GM18867 (cell line): ENCODE measurements around the gene MARCHF11.
A peak's percentile ranks its signal among the peaks of the same experiment; 100 is the strongest.

Experiments used
- ATAC-seq: cut with Tn5 transposase; IDR thresholded peaks from one replicate; pipeline ENCODE4 v1.9.1; 2021; ENCODE audit warnings: mild to moderate bottlenecking, moderate library complexity; ENCODE audit not compliant: unreplicated experiment

MARCHF11 gene

DNA sequence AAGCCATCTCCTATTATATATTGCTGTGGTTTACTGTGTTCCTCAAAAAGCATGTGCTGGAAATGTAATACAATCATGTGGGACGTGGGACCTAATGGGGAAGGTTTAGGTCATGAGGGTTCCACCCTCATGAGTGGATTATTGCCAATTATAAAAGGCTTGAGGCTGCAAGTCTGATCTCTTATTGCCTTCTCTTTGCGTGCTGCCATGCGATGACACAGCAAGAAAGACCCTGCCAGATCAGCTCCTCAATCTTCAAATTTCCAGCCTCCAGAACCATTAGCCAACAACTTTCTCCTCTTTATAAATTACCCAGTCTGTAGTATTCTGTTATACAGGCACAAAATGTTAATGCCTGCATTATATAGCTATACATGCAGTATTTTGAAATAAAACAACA is 45.4 kb downstream of the MARCHF11 start:
- no peak for ATAC-seq

DNA sequence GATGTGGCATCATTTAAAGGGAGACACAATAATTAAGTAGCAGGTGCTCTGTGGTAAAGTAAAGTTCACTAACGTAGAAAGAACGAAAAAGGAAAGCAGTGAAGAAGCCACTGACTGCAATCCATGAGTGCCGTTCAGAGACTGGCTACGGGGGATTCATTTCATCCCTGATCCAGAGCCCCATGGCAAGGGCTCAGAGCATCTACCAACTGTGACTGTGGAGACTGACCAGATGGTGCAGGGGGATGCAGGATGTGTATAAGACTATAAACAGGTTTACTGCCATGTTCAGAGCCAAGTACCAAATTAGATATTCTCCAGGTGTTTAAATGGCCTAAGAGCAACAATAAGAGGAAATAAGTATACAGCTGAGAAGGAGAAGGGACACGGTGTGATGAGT is 47.7 kb downstream of the MARCHF11 start:
- no peak for ATAC-seq

DNA sequence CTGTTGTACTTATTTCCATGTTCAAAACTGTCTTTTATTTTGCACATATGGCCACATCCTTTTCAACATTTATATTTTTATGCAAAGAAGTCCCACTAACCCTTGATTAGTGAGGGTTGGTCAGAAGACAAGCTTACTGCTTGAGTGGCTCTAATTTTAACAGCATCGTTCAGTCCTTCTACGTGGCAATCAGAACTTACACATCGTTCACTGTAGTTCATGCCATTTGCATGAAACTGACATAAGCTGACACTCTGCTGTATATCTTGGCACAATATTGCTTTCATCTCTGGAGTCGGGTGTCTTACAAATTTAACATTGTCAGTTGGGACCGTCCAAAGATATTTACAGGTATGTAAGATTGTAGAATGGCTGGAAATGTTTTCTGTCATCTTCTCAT is 50.6 kb downstream of the MARCHF11 start:
- ATAC-seq: no peak

DNA sequence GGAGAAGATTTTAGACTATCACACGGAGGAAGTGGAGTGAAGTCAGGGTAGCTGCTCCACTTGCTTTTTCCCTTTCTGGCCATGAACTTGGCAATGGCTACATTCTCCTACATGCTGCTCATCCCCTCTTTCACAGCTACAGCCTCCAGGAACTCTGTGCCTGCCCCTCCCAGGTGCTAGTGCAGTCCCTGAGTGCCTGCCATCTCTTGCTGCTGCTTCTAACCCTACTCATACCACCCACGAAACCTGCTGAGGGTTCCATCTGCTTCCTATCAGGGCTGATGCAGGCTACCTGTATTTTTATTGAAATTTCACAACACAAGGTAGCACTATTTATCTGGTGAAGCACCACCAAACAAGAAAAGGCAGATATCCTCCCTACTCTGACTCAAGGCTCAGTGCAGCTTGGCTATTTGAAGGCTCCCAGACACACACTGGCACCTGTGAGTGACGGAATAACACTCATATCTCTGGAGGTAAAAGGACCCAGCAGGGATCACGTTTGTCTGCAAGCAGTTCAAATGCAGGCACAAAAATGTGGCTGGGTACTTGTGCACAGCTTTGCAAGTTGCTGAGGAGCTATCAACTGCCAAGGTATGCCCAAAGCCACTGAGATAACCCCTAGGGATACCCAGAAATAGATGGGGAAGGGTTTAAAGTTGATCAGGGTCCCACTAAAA is 51.6 kb downstream of the MARCHF11 start:
- no peak for ATAC-seq

DNA sequence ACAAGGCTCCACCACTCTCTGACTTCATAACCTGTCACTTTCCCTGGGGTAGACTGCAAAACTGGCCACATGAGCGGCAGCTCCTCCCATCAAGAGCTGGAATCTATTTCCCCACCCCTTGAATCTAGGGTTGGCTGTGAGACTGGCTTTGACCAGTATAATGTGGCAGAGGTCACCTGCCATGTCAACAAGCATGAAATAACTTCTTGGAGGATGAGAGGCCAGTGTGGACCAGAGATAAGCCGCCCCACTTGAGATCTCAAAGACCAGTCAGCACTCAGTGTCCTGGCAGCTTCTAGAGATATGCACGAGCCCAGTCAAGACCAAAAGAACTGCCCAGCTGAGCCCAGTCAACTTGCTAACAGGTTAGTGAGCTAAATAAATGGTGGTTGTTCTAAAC is 59.0 kb downstream of the MARCHF11 start:
- ATAC-seq: no peak

DNA sequence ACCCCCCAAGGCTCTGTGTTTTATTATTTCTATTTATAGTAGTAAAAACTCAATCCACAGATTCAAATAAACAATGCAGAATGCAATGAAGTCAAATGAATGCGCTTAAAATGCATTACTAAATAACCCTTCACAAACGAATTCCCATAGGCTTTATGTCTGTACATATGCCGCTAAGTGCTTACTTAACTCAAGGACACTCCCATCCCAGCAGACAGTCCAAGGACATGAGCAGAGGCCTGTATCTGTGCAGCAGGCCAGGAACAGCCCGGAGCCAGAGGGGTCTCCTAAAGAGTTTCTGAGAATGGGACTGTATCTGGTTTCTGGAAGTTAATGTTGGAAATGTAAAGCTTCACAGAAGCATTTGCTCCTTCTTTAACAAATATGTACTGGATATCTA is 59.8 kb downstream of the MARCHF11 start:
- no peak for ATAC-seq

DNA sequence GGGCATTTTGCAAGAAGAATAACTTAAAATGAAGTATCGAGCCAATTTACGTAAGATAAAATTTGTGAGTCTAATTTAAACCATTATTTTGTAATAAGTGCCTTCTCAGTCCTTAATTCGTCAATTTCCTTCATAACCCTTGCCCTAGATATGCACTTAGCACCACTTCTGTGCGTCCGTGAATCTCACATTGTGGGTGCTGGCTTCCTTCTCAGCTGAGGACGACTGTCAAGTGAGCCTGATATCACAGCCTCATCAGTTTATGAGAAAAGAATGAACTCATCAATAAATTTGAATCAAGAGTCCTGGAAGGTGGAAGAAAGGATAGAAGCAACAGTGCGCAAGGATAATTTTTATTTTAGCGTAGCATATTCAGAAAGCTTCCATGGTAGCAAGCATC is 64.5 kb downstream of the MARCHF11 start:
- no peak for ATAC-seq

DNA sequence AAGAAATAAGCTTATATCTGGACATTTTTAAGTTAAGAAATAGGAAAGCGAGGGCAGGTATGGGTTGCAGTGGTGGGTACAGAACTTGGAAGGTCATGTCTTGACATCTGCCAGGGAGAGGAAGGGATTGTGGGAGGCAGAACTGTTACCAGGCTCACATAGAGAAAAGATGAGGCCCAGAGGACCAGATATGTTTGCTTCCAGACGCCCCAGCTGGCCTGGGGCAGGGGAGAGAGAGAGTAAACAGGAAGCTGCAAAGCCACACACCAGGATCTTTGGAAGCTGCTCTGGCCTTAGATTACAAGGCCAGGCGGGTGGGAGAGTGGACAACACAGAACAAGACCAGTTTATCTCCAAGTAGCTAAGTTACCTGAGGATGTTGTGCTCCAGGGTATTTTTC is 71.2 kb downstream of the MARCHF11 start:
- no peak for ATAC-seq

DNA sequence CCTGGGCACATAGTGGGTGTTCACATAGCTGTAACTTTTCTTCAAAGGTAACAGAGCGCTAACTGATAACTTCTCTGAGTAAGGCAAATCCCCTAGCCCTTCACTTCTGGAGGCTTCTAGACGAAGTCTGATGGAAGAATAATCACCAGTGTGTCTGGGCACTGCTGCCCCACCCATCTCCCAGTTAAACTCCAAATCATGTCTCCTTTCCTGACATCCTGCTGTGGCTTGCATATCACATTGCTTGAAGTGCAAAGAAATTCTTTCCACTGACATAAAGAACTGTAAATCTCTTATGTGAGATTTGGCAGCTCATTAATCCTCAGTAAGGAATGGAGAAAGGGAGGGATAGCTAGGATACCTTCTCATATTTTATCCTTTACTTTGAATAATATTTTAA is 74.6 kb downstream of the MARCHF11 start:
- no peak for ATAC-seq

DNA sequence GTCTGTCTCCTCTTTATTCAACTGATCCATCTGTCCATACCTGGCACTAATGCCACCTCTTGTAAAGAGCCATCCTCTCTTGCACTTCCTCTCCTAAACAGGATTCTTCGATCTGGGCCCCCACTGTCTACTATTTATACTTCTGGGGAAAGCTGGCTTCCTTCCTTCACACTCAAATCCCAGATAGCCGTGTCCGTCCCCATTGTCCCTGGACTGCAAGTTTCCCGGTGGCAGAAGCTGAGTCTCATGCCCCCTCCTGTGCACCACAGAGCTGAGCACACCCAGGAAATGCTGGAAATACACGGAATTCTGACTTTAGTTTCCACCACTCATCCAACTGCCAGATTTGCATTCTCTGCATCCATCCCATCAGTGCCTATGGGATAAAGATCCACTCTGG is 84.0 kb downstream of the MARCHF11 start:
- no peak for ATAC-seq

DNA sequence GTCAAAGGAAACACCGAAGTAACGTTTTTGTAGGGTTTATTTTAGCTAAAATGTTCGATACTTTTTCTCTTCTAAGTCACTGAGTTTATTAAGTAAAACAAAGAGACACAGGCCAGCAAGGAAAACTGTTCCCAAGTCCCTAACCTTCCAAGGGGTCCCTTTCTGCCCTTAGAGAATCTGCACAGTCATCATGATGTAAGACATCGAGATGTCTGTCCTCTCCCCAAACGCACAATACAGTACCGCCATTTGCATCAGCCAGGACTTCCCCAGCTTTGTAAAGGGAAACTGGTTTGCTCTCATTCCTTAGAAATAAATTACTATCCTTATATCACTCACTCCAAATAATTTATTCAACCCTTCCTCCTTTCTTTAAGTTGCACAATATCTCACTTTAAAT is 89.3 kb downstream of the MARCHF11 start:
- no peak for ATAC-seq

DNA sequence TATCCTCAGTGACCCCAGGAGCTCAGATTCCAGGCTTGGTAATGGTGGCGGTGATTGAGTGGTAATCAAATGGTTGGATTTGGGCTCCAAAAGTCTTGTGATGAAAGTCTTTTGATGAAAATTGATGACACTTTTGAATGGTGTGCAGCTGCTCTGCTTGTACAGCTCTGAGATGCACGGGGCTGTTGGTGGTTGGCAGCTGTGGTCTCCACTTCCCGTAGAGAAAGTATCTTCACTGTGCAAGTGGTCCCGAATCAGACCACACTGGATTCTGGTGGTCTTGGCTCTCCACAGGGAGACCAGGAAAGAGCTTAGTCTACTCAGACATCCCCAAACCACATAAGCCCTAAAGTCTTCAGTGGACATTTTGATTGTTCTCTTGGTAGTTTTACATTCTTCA is 96.6 kb downstream of the MARCHF11 start:
- no peak for ATAC-seq

DNA sequence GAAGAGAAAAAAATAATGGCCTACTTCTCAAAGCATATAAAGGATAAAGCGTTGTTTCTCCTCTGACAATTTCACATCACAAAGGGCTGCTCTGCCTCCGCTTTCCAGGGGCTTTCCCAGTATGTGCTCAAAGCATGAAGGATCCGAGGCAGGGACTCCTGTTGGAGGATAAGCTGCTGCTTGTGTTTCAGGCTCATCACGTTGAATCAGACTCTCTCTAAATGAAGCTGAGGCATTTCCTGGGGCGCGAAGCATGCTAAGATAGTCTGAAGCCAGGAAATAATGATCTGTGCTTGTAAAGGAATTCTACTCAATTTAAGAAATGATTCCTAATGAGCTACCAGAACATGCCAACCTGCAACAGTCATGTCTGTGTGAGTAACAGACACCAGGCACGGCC is 97.5 kb downstream of the MARCHF11 start:
- no peak for ATAC-seq

DNA sequence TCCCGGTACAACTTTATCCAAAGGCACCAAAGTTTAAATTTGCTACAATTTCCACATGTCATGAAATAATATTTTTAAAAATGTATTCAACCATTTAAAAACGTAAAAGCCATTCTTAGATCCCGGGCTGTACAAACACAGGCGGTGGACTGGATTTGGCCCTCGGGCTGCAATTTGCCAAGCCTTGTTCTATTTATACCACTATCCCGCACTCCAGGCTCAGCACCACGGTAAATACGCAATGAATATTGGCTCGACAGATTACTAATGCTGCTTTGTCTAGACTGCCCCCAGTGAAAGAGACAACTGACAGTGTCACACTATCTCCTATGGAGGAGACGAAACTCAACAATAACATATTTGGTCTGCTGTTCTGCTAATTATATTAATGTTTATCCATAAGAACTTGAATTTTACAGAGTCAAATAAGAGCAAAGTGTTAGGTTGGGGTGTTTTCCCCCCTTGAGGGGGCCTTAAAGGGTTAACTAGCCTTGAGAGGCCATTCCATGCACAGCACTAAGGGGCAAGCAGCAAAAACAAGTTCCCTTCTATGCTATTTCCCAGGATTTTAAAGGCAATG is 98.1 kb downstream of the MARCHF11 start:
- no peak for ATAC-seq

DNA sequence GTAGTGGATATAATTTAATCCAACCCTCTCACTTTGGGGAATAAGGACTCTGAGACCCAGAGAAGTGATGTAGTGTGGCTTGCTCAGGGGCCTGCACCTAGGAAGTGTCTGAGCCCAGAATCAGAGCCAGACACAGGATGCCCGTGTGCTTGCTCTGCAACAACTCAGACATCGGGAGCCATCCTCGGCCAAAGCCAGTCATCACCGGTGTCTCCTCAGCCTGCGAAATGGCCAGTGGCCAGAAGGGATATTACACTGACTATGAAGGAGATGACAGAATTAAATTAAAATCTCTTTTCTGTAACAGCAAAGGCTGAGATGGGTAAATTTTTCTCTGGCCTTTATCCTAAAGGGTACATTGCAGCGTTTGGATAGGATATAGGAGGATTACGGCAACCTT is 102.9 kb downstream of the MARCHF11 start:
- ATAC-seq: no peak

DNA sequence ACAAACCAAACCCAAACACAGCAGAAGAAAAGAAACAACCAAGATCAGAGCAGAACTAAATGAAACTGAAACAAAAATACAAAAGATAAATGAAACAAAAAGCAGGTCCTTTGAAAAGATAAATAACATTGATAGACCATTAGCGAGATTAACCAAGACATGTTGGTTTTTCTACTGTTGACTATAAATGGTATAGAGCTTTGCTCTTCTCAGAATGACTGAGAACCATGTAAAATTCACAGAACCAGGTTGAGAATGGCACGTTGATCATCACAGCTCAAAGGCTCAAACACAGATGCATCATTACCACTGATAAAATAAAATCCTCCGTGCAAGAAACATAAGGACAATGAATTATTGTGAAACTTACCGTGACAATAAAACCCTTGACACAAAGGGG is 105.2 kb downstream of the MARCHF11 start:
- peak; percentile 80 for ATAC-seq

DNA sequence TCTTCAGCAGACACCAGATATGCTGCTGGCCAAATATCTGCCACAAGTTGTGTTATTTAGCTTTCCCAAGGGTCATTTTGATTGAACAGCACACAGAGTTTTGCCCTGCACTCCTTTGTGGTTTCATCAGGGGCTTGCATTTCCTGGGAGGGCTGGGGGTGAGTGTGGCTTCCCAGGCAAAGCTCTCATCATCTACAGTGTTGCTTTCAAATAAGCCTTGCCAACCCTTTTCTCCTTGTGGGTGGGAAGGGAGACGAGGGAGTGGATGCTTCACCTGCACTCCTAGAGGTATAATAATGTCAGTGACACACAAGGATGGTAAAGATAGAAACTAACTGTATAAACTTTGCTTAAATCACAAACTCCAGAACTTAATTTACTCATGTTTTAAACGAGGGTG is 107.0 kb downstream of the MARCHF11 start:
- no peak for ATAC-seq

DNA sequence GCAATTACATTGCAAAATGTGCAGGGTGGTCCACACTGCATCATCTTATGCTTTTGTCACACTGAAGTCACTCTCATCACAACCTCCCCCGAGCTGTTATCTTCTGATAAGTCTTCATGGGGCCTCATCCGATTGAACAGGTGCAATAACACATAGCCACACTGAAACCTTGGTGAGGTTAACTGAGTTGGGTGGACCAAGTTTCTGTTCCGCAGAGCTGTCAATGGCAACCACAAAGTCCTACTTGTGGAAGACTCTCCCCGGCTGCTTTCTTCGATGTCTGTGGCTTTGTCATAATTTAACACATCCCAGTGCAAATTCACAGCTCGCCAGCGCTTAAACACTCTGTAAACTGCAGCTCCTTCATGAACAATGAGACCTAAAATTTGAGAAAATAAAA is 112.2 kb downstream of the MARCHF11 start:
- peak; percentile 99 for ATAC-seq

DNA sequence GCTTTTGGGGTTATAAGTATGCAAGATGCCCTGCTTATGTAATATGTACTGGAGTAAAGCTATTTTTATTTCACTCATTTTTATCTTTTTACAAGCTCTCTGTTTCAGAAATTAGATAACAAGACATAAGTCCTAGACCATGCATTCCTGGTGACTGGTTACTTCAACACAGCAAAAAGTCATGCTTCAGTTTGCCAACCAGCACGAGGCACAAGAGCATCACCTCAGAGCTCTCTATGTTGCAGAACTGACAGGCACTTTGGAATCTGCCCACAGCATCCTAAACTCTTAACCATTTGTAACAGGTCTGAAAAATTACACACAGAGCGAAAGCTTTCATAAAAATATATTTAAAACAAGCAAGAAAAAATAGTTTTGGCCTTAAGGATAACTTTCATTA is 112.8 kb downstream of the MARCHF11 start:
- ATAC-seq: no peak

DNA sequence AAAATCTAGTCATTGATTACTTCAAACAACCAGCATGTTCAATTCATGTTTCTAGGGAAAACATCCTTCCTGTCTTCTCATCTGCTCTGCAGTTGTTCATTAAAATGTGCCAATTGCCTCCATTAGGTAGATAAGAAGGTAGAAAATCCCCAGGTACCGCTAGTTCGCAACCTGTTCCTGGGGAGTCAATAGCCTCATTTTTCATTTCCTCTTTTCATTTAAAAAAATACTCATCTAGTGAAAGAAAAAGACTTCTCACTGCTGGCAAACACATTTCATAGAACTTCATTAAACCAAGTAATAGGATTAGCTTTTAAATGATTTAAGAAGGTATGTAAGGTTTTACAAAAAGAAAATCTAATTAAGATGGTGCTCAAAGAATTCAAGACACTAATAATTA is 113.3 kb downstream of the MARCHF11 start:
- ATAC-seq: peak; percentile 31

DNA sequence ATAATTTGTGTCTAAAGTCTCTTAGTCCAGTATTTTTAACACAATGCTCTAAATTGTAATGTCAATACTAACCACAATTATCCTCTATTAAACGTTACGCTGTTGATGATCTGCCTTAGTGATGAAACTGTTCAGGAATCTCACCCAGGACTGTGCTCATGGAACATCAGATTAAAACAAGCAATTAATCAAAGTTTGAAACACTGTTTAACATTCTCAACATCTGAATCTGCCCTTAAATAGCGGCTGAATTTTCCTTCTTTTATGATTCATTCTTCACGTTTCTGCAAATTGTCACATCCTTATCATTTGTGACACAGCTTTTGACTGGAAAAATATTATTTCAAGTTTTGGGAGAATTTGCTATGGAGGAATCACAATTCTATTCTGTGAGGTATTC is 113.8 kb downstream of the MARCHF11 start:
- ATAC-seq: no peak

DNA sequence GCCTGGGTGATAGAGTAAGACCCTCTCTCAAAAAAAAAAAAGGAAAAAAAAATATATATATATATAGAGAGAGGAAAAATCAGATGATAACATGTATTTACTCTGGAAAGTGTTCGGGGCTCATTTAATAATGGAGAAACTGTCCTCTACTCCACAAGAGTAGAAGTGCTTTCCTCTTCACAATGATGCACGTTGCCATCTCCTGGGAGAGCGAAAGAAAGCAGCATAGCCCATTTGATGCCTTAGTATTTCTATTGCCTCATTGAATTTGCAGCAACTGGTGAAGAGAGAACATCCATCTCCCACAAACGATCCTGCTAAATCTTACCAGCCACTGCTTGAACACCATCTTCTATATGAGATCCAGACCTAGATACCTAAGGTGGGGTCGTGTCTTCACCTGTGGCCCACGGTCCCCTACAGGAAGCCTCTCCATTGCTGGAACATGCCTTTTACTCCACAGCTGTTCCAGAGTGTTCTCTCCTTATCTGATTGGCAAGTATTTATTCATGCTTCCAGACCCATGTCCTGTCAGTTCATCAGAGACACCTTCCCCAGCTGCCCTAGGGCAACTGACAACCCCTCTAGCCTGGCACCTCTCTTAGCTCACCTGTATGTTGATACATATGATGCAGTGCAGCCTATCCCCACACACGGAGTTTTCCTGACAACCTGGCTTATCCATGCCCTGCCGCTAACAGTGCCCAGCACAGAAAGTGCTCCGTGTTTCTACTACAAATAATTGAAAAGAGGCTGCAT is 115.3 kb downstream of the MARCHF11 start:
- ATAC-seq: no peak
